Heart left ventricle (tissue), 13 donors: Measurements from ENCODE around the gene CAMTA1.

Experiments used
- POLR2A ChIP-seq, 2 donors: fragments of 450-650 bp; IDR thresholded peaks; one replicate each; pipeline ENCODE4 v1.6.1; 2017; ENCODE audit warnings: antibody characterized with exemption in 2 of 2, mild to moderate bottlenecking in 2 of 2, moderate library complexity in 2 of 2
- TF ChIP-seq, protein P1 (sequence below), 12 donors: fragments of 200-600 bp; sonication (generic) in 4 of 12; IDR thresholded peaks; one replicate each; pipeline versions ENCODE4 v1.5.0 to v1.8.0; 2018 to 2022; ENCODE audit warnings: antibody characterized with exemption in 12 of 12, mild to moderate bottlenecking in 5 of 12
- donor health status: ischemic (EF 13 %, LVEDD 7.1; RV severe dilation, severe dysfunction).
- donor health status: DM: no; HTN: yes; CAD: no.
- donor health status: DM: no; HTN: no; CAD: no.
- donor health status: ischemic (EF 25% LVEDD 6.9; RV normal size, moderate dysfunction).
- donor health status: ischemic (EF 25% LVEDD 5.7; RV mildly dilated, moderate dysfunction).
- donor health status: ischemic (EF 35%, LVEDD 5.7; RV mildly dilated, moderate dysfunction).
- donor health status: nonischemic (EF 11% LVEDD 7.7; RV severe dilation, severe dysfunction).
- donor health status: DM: yes; HTN: yes; CAD: no.
- donor health status: PGD.
- donor health status: ischemic (EF 29% LVEDD 5.4; RV normal size, mild dysfunction).
- donor health status: nonischemic (EF 23%, LVEDD 6.1; RV moderate dilation, normal function).

- TF ChIP-seq, protein P1, sequence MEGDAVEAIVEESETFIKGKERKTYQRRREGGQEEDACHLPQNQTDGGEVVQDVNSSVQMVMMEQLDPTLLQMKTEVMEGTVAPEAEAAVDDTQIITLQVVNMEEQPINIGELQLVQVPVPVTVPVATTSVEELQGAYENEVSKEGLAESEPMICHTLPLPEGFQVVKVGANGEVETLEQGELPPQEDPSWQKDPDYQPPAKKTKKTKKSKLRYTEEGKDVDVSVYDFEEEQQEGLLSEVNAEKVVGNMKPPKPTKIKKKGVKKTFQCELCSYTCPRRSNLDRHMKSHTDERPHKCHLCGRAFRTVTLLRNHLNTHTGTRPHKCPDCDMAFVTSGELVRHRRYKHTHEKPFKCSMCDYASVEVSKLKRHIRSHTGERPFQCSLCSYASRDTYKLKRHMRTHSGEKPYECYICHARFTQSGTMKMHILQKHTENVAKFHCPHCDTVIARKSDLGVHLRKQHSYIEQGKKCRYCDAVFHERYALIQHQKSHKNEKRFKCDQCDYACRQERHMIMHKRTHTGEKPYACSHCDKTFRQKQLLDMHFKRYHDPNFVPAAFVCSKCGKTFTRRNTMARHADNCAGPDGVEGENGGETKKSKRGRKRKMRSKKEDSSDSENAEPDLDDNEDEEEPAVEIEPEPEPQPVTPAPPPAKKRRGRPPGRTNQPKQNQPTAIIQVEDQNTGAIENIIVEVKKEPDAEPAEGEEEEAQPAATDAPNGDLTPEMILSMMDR (IDR thresholded peaks at IDR 0.05), result no peak
- TF ChIP-seq POLR2A (IDR thresholded peaks at IDR 0.05), result no peak
Measured at GRCh38 chr1:7783178-7783711, 998.0 kb downstream of the CAMTA1 start.
